HCT116 (cell line): Measurements from ENCODE around the gene MTOR.
"Not testable (repeated sequence)": the region's sequence is repeated elsewhere in the genome, so short reads cannot be mapped to it uniquely, and the experiment has no call there.

Experiments
- CTCF ChIP-seq, 3 experiments: fragments of 200-600 bp in 1 of 3; sonication (generic) in 1 of 3; IDR thresholded peaks in 2 of 3; conservative IDR thresholded peaks in 1 of 3; 2 replicates each; pipeline ENCODE4 v1.5.1; 2012 to 2017; ENCODE audit warnings: low read depth in 2 of 3, low read length in 2 of 3, antibody characterized with exemption in 1 of 3, borderline replicate concordance in 1 of 3, control low read depth in 1 of 3, mild to moderate bottlenecking in 1 of 3, mixed read lengths in 1 of 3, mixed run types in 1 of 3, moderate library complexity in 1 of 3; ENCODE audit not compliant: insufficient read depth in 1 of 3
- POLR2A ChIP-seq: IDR thresholded peaks from 2 replicates; pipeline ENCODE4 v1.7.0; 2011; ENCODE audit warnings: borderline replicate concordance; ENCODE audit not compliant: insufficient read depth, insufficient read length; ENCODE audit errors: extremely low read depth

DNA sequence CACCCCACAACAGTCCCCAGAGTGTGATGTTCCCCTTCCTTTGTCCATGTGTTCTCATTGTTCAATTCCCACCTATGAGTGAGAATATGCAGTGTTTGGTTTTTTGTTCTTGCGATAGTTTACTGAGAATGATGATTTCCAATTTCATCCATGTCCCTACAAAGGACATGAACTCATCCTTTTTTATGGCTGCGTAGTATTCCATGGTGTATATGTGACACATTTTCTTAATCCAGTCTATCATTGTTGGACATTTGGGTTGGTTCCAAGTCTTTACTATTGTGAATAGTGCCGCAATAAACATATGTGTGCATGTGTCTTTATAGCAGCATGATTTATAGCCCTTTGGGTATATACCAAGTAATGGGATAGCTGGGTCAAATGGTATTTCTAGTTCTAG is 178.6 kb downstream of the MTOR start:
- TF ChIP-seq POLR2A; CTCF (IDR thresholded peaks at IDR 0.05 in 2 of 3, conservative IDR thresholded peaks at IDR 0.05 in 1 of 3; ENCODE audit: borderline replicate concordance in 1 of 3, insufficient read depth in 1 of 3, low read depth in 2 of 3, low read length in 2 of 3): not testable (repeated sequence)
